Neural progenitor cell (in vitro differentiated cells): ENCODE measurements around the gene IFI6.

Experiments
- EZH2 ChIP-seq: fragments of 200-600 bp; sonication (generic); IDR thresholded peaks from 2 replicates; pipeline ENCODE4 v1.6.1; 2017; ENCODE audit warnings: antibody characterized with exemption, mild to moderate bottlenecking, moderate library complexity
- TF ChIP-seq, protein P1 (sequence below): fragments of 200-600 bp; sonication (generic); IDR thresholded peaks from 2 replicates; pipeline ENCODE4 v1.5.1; 2017; ENCODE audit warnings: antibody characterized with exemption, mild to moderate bottlenecking

DNA sequence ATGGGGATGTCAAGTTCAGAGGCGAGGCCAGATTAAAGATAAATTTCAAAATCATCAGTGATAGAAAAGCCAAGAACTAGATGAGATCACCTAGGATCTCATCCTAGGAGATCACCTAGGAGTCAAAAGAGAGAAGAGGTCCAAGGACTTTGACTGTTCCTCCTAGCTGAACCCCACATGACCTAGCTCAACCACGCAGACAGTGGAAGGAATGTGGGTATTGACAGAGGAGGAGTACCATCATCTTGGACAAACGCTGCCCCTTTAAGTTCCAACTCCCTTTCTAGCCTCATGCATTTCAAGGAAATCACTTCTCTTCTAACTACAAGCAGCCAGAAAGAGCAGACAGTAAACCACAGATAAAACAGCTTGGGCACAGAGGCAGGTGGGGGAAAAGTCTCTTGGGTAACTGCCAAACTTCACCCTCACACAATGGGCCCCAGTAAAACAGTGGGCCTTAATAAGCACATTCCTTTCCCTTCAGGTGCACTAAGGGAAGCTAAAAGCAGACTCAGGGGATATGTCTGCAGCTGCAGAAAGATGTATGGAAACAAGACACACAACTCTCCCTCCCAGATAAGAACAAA lies 41.2 kb upstream of the IFI6 start:
- TF ChIP-seq, protein P1, sequence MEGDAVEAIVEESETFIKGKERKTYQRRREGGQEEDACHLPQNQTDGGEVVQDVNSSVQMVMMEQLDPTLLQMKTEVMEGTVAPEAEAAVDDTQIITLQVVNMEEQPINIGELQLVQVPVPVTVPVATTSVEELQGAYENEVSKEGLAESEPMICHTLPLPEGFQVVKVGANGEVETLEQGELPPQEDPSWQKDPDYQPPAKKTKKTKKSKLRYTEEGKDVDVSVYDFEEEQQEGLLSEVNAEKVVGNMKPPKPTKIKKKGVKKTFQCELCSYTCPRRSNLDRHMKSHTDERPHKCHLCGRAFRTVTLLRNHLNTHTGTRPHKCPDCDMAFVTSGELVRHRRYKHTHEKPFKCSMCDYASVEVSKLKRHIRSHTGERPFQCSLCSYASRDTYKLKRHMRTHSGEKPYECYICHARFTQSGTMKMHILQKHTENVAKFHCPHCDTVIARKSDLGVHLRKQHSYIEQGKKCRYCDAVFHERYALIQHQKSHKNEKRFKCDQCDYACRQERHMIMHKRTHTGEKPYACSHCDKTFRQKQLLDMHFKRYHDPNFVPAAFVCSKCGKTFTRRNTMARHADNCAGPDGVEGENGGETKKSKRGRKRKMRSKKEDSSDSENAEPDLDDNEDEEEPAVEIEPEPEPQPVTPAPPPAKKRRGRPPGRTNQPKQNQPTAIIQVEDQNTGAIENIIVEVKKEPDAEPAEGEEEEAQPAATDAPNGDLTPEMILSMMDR: no peak
- TF ChIP-seq EZH2: no peak
